ENCODE data around the gene PSMD10.
A peak's percentile ranks its signal among the peaks of the same experiment; 100 is the strongest.

Gene PSMD10

GRCh38 chrX:108091264-108091877 is at the start of gene PSMD10, which contains the start of gene ATG4A:
TSS of gene PSMD10 (minus strand) at chrX:108091542. CDS start at chrX:108091520, 22 bp downstream.
TSS of gene ATG4A (plus strand) at chrX:108091778. CDS start at chrX:108091827, 49 bp downstream.
- DNase-seq = peak; percentile 98

- DNase-seq = peak; percentile 31
Measured at GRCh38 chrX:108138814-108139702, 47.7 kb upstream of the PSMD10 start.

GRCh38 chrX:108134724-108135123 is 43.4 kb upstream of the PSMD10 start:
- DNase-seq = no peak

- DNase-seq = no peak
Measured at GRCh38 chrX:108132876-108133275, 41.5 kb upstream of the PSMD10 start.

GRCh38 chrX:108132034-108132433 is 40.7 kb upstream of the PSMD10 start:
- DNase-seq = no peak

- no peak for DNase-seq
Measured at GRCh38 chrX:108131471-108131870, 40.1 kb upstream of the PSMD10 start.

GRCh38 chrX:108130889-108131288 is 39.5 kb upstream of the PSMD10 start:
- no peak for DNase-seq

- no peak for DNase-seq
Measured at GRCh38 chrX:108127152-108127551, 35.8 kb upstream of the PSMD10 start.

GRCh38 chrX:108126661-108127060 is 35.3 kb upstream of the PSMD10 start:
- DNase-seq = no peak

GRCh38 chrX:108123591-108124366 is 32.4 kb upstream of the PSMD10 start:
- no peak for DNase-seq

GRCh38 chrX:108122748-108123147 is 31.4 kb upstream of the PSMD10 start:
- no peak for DNase-seq

- DNase-seq = no peak
Measured at GRCh38 chrX:108121291-108121690, 29.9 kb upstream of the PSMD10 start.

- DNase-seq = no peak
Measured at GRCh38 chrX:108117988-108118387, 26.6 kb upstream of the PSMD10 start.

- DNase-seq = no peak
Measured at GRCh38 chrX:108114541-108114940, 23.2 kb upstream of the PSMD10 start.

GRCh38 chrX:108105473-108105872 is 14.1 kb upstream of the PSMD10 start:
- DNase-seq = no peak

- no peak for DNase-seq
Measured at GRCh38 chrX:108097380-108097779, 6.0 kb upstream of the PSMD10 start.

- peak; percentile 77 for DNase-seq
Measured at GRCh38 chrX:108091878-108092291, 543 bp upstream of the PSMD10 start.

GRCh38 chrX:108090491-108091263 is 665 bp downstream of the PSMD10 start:
- peak; percentile 20 for DNase-seq

GRCh38 chrX:108088511-108088910 is 2.8 kb downstream of the PSMD10 start:
- DNase-seq = no peak

GRCh38 chrX:108087792-108088191 is 3.5 kb downstream of the PSMD10 start:
- no peak for DNase-seq

- DNase-seq = no peak
Measured at GRCh38 chrX:108081110-108081509, 10.2 kb downstream of the PSMD10 start.

GRCh38 chrX:108072746-108073145 is 18.6 kb downstream of the PSMD10 start:
- DNase-seq = no peak

GRCh38 chrX:108071578-108071977 is 19.8 kb downstream of the PSMD10 start:
- DNase-seq = peak; percentile 3
